ENCODE results near the gene ARHGAP40. TPM values are rescaled to one million over a fixed set of nuclear protein-coding genes. Genes with fewer than 3 reads are reported as not detected.

Gene ARHGAP40
- total and polyA plus RNA-seq, 2 experiments from 2014 or later = 0.21 TPM; not detected in 1

DNA sequence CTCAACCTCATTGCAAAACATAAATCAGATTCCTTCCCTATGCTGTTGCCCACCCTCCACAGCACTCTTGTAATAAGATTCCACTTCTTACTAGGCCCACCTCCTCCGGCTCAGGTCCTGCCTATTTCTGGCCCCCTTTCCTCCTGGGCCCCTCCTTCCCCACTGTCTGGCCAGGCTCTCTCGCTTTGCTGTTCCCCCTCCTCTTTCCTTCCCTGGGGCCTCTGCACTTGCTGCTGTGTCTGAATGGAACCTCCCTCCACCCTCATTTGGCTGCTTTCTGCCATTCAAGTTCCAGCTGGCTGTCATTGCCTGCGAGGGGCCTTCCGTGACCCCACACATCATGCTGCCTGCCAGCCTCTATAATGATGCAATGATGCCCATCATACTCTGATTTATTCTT lies 38.9 kb downstream of the ARHGAP40 start (continued):
- no peak for TF ChIP-seq CREB1 (CRISPR knock-in tag; IDR thresholded peaks at IDR 0.05; ENCODE audit: low read depth)
- no peak for TF ChIP-seq REST (IDR thresholded peaks at IDR 0.05; ENCODE audit: unreplicated experiment)
- no peak for TF ChIP-seq EZH2 (IDR thresholded peaks at IDR 0.05; ENCODE audit: low read depth, unreplicated experiment)

GRCh38 chr20:38642498-38642897 lies 40.9 kb downstream of the ARHGAP40 start:
- no peaks in the 10 kb centered on the region for H3F3A ChIP-seq (replicated peaks; ENCODE audit: low read depth)
- H3K27me3 ChIP-seq (ENCODE audit: insufficient read depth) = peaks cover 36% of the 10 kb centered on the region
- peaks cover 7% of the 10 kb centered on the region; the same call in 2 of the 3 replicates for H3K4me1 Mint-ChIP-seq
- H3K36me3 ChIP-seq (ENCODE audit: insufficient read depth) = no peaks in the 10 kb centered on the region
- H3K79me2 ChIP-seq (replicated peaks; ENCODE audit: insufficient read depth) = no peaks in the 10 kb centered on the region
- peaks cover 38% of the 10 kb centered on the region for H3K27me3 Mint-ChIP-seq (ENCODE audit: insufficient read depth, low read depth, poor library complexity)
- H2AFZ ChIP-seq = no peak overlapping the region
- no peak overlapping the region for H3K27ac Mint-ChIP-seq
- H3K27ac ChIP-seq (ENCODE audit: low read depth) = no peak overlapping the region
- no peak for DNase-seq (ENCODE audit: low spot score)
- 0 out of 2 replicates have a peak, but pooled peaks cover 5% of the 10 kb centered on the region for H3K4me1 ChIP-seq (ENCODE audit: insufficient read depth)
- H3K9me3 Mint-ChIP-seq = no peaks in the 10 kb centered on the region; the same call in 2 of the 3 replicates
- H4K20me1 ChIP-seq (replicated peaks; ENCODE audit: insufficient read depth) = no peaks in the 10 kb centered on the region
- no peak overlapping the region for H3K4me2 ChIP-seq
- no peak overlapping the region for H3K4me3 ChIP-seq
- H3K36me3 Mint-ChIP-seq (ENCODE audit: low read depth) = no peaks in the 10 kb centered on the region
- no peak for ATAC-seq
- H3K9me2 ChIP-seq (ENCODE audit: insufficient read depth) = no peaks in the 10 kb centered on the region
- H3K4me3 Mint-ChIP-seq = no peak overlapping the region
- TF ChIP-seq NANOG (IDR thresholded peaks at IDR 0.05; ENCODE audit: borderline replicate concordance) = no peak
- TF ChIP-seq ZNF331 (CRISPR knock-in tag; IDR thresholded peaks at IDR 0.05; ENCODE audit: low read depth) = no peak
- TF ChIP-seq, protein P1, sequence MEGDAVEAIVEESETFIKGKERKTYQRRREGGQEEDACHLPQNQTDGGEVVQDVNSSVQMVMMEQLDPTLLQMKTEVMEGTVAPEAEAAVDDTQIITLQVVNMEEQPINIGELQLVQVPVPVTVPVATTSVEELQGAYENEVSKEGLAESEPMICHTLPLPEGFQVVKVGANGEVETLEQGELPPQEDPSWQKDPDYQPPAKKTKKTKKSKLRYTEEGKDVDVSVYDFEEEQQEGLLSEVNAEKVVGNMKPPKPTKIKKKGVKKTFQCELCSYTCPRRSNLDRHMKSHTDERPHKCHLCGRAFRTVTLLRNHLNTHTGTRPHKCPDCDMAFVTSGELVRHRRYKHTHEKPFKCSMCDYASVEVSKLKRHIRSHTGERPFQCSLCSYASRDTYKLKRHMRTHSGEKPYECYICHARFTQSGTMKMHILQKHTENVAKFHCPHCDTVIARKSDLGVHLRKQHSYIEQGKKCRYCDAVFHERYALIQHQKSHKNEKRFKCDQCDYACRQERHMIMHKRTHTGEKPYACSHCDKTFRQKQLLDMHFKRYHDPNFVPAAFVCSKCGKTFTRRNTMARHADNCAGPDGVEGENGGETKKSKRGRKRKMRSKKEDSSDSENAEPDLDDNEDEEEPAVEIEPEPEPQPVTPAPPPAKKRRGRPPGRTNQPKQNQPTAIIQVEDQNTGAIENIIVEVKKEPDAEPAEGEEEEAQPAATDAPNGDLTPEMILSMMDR (conservative IDR thresholded peaks at IDR 0.05; ENCODE audit: low read depth in 2 of 2) = no peak
- TF ChIP-seq ZNF114 (CRISPR knock-in tag; IDR thresholded peaks at IDR 0.05) = no peak
- no peak for TF ChIP-seq EZH2 (IDR thresholded peaks at IDR 0.05; ENCODE audit: low read depth, unreplicated experiment)
- TF ChIP-seq, protein P2, sequence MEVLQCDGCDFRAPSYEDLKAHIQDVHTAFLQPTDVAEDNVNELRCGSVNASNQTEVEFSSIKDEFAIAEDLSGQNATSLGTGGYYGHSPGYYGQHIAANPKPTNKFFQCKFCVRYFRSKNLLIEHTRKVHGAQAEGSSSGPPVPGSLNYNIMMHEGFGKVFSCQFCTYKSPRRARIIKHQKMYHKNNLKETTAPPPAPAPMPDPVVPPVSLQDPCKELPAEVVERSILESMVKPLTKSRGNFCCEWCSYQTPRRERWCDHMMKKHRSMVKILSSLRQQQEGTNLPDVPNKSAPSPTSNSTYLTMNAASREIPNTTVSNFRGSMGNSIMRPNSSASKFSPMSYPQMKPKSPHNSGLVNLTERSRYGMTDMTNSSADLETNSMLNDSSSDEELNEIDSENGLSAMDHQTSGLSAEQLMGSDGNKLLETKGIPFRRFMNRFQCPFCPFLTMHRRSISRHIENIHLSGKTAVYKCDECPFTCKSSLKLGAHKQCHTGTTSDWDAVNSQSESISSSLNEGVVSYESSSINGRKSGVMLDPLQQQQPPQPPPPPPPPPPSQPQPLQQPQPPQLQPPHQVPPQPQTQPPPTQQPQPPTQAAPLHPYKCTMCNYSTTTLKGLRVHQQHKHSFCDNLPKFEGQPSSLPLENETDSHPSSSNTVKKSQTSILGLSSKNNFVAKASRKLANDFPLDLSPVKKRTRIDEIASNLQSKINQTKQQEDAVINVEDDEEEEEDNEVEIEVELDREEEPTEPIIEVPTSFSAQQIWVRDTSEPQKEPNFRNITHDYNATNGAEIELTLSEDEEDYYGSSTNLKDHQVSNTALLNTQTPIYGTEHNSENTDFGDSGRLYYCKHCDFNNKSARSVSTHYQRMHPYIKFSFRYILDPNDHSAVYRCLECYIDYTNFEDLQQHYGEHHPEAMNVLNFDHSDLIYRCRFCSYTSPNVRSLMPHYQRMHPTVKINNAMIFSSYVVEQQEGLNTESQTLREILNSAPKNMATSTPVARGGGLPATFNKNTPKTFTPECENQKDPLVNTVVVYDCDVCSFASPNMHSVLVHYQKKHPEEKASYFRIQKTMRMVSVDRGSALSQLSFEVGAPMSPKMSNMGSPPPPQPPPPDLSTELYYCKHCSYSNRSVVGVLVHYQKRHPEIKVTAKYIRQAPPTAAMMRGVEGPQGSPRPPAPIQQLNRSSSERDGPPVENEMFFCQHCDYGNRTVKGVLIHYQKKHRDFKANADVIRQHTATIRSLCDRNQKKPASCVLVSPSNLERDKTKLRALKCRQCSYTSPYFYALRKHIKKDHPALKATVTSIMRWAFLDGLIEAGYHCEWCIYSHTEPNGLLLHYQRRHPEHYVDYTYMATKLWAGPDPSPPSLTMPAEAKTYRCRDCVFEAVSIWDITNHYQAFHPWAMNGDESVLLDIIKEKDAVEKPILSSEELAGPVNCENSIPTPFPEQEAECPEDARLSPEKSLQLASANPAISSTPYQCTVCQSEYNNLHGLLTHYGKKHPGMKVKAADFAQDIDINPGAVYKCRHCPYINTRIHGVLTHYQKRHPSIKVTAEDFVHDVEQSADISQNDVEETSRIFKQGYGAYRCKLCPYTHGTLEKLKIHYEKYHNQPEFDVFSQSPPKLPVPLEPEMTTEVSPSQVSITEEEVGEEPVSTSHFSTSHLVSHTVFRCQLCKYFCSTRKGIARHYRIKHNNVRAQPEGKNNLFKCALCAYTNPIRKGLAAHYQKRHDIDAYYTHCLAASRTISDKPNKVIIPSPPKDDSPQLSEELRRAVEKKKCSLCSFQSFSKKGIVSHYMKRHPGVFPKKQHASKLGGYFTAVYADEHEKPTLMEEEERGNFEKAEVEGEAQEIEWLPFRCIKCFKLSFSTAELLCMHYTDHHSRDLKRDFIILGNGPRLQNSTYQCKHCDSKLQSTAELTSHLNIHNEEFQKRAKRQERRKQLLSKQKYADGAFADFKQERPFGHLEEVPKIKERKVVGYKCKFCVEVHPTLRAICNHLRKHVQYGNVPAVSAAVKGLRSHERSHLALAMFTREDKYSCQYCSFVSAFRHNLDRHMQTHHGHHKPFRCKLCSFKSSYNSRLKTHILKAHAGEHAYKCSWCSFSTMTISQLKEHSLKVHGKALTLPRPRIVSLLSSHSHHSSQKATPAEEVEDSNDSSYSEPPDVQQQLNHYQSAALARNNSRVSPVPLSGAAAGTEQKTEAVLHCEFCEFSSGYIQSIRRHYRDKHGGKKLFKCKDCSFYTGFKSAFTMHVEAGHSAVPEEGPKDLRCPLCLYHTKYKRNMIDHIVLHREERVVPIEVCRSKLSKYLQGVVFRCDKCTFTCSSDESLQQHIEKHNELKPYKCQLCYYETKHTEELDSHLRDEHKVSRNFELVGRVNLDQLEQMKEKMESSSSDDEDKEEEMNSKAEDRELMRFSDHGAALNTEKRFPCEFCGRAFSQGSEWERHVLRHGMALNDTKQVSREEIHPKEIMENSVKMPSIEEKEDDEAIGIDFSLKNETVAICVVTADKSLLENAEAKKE (CRISPR knock-in tag; IDR thresholded peaks at IDR 0.05) = no peak
- TF ChIP-seq CREB1 (CRISPR knock-in tag; IDR thresholded peaks at IDR 0.05; ENCODE audit: low read depth) = no peak
- TF ChIP-seq REST (IDR thresholded peaks at IDR 0.05; ENCODE audit: unreplicated experiment) = no peak
- TF ChIP-seq POLR2AphosphoS5 (IDR thresholded peaks at IDR 0.05; ENCODE audit: low read depth) = no peak
